NCI-H82 treated with DMSO at 0.1 percent for 48 hours (cell line): ENCODE data around the gene TRAPPC2B.
"Not testable (repeated sequence)": the region's sequence is repeated elsewhere in the genome, so short reads cannot be mapped to it uniquely, and the experiment has no call there.

Experiments
- DNase-seq: peaks from one replicate; lab custom pipeline; 2025; ENCODE audit not compliant: unreplicated experiment; lab: John Stamatoyannopoulos, UW

The TRAPPC2B gene

GRCh38 chr19:57374179-57374578 is 10.8 kb downstream of the TRAPPC2B start:
- DNase-seq, result no peak

- DNase-seq, result not testable (repeated sequence)
Measured at GRCh38 chr19:57374647-57375046, 11.3 kb downstream of the TRAPPC2B start.

GRCh38 chr19:57376151-57376550 is 12.8 kb downstream of the TRAPPC2B start:
- DNase-seq, result no peak

- no peak for DNase-seq
Measured at GRCh38 chr19:57377498-57378146, 14.3 kb downstream of the TRAPPC2B start.

GRCh38 chr19:57380923-57381322 is 17.6 kb downstream of the TRAPPC2B start:
- DNase-seq, result no peak

GRCh38 chr19:57382806-57383488 is 19.6 kb downstream of the TRAPPC2B start:
- DNase-seq, result no peak

GRCh38 chr19:57389194-57389729 is 25.9 kb downstream of the TRAPPC2B start:
- no peak for DNase-seq

GRCh38 chr19:57389730-57390598 is 26.6 kb downstream of the TRAPPC2B start, which contains the start of gene ZNF548:
Gene ZNF548, plus strand, starts transcription at chr19:57389854. Its CDS starts 246 bp downstream, at chr19:57390100.
- peak; percentile 95 for DNase-seq

- no peak for DNase-seq
Measured at GRCh38 chr19:57395710-57396109, 32.4 kb downstream of the TRAPPC2B start.

GRCh38 chr19:57398868-57399267 is 35.5 kb downstream of the TRAPPC2B start:
- DNase-seq, result no peak

GRCh38 chr19:57403737-57404563 is 40.6 kb downstream of the TRAPPC2B start:
- DNase-seq, result no peak

- peak; percentile 32 for DNase-seq
Measured at GRCh38 chr19:57406516-57407123, 43.3 kb downstream of the TRAPPC2B start.

- DNase-seq, result peak; percentile 90
Measured at GRCh38 chr19:57410877-57411671, 47.7 kb downstream of the TRAPPC2B start, which contains the start of gene ZNF17. Gene ZNF17, plus strand, starts transcription at chr19:57411161. Its CDS starts 2,455 bp downstream, at chr19:57413616.
